HepG2 (cell line): ENCODE results near the gene MISP3. TPM values are rescaled to one million over a fixed set of nuclear protein-coding genes. Genes with fewer than 3 reads are reported as not detected.

Experiments
- HNF4G ChIP-seq, 2 experiments: sonication (generic) in 1 of 2; formaldehyde crosslinking in 1 of 2; IDR thresholded peaks; 2 replicates each; pipeline versions ENCODE4 v1.4.0 to v1.6.1; 2011 to 2020; ENCODE audit warnings: borderline replicate concordance in 2 of 2, low read depth in 2 of 2, mild to moderate bottlenecking in 2 of 2, low read length in 1 of 2, missing genetic modification reagents in 1 of 2, moderate library complexity in 1 of 2
- ISX ChIP-seq: sonication (generic); formaldehyde crosslinking; conservative IDR thresholded peaks from 2 replicates; pipeline ENCODE4 v1.5.0; 2020; ENCODE audit warnings: missing genetic modification reagents
- KAT8 ChIP-seq: IDR thresholded peaks from 2 replicates; pipeline ENCODE4 v1.6.1; 2016; ENCODE audit warnings: missing genetic modification reagents, missing compliant biosample characterization
- NCOA5 ChIP-seq: sonication (generic); formaldehyde crosslinking; IDR thresholded peaks from 2 replicates; pipeline ENCODE4 v1.4.0; 2020; ENCODE audit warnings: missing genetic modification reagents
- SIX4 ChIP-seq: sonication (generic); formaldehyde crosslinking; IDR thresholded peaks from 2 replicates; pipeline ENCODE4 v1.4.0; 2020; ENCODE audit warnings: missing genetic modification reagents
- SRSF1 ChIP-seq: fragments of 200-400 bp; formaldehyde crosslinking; optimal IDR thresholded peaks from 2 replicates; pipeline ENCODE3; 2017; ENCODE audit warnings: mild to moderate bottlenecking, low read depth, low read length, moderate library complexity
- TRIM24 ChIP-seq: sonication (generic); formaldehyde crosslinking; IDR thresholded peaks from 2 replicates; pipeline ENCODE4 v1.8.0; 2022; ENCODE audit warnings: mild to moderate bottlenecking, missing genetic modification reagents
- ZNF17 ChIP-seq: sonication (generic); formaldehyde crosslinking; IDR thresholded peaks from 2 replicates; pipeline ENCODE4 v1.5.0; 2020; ENCODE audit warnings: mild to moderate bottlenecking, missing genetic modification reagents
- ZNF780A ChIP-seq: sonication (generic); formaldehyde crosslinking; IDR thresholded peaks from 2 replicates; pipeline ENCODE4 v1.8.0; 2022; ENCODE audit warnings: mild to moderate bottlenecking, missing genetic modification reagents, moderate library complexity
- polyA plus RNA-seq, 8 experiments: library from polyadenylated mRNA; depleted of rRNA in 3 of 8; stranded (reverse) in 7 of 8; unstranded in 1 of 8; fragments of >200 nt; fragmentation: Illumina TruSeq in 4 of 8; extraction: Trizol in 4 of 8; gene quantifications; 2 replicates each; pipeline versions ENCODE4 v1.2.1 to v1.2.3, GENCODE V29; 2011 to 2016; ENCODE audit warnings: low read depth in 4 of 8, missing spikeins in 1 of 8, mixed read lengths in 1 of 8; ENCODE audit not compliant: insufficient read depth in 1 of 8
- total RNA-seq, 5 experiments: library from RNA; depleted of rRNA; stranded (reverse); fragments of >200 nt; fragmentation: Illumina TruSeq; extraction: Trizol; gene quantifications; 2 replicates each; pipeline ENCODE4 v1.2.3, GENCODE V29; 2016; ENCODE audit warnings: low read depth in 1 of 5
- TF ChIP-seq, protein P1 (sequence below): sonication (generic); formaldehyde crosslinking; IDR thresholded peaks from 2 replicates; pipeline ENCODE4 v1.4.0; 2020; ENCODE audit warnings: missing genetic modification reagents, borderline replicate concordance

MISP3 gene
- total and polyA plus RNA-seq, 2 of the 13 experiments (the other 11 are each of a cell fraction or from before 2014, with no cell fraction given), result 2.5 to 5.4 TPM

DNA sequence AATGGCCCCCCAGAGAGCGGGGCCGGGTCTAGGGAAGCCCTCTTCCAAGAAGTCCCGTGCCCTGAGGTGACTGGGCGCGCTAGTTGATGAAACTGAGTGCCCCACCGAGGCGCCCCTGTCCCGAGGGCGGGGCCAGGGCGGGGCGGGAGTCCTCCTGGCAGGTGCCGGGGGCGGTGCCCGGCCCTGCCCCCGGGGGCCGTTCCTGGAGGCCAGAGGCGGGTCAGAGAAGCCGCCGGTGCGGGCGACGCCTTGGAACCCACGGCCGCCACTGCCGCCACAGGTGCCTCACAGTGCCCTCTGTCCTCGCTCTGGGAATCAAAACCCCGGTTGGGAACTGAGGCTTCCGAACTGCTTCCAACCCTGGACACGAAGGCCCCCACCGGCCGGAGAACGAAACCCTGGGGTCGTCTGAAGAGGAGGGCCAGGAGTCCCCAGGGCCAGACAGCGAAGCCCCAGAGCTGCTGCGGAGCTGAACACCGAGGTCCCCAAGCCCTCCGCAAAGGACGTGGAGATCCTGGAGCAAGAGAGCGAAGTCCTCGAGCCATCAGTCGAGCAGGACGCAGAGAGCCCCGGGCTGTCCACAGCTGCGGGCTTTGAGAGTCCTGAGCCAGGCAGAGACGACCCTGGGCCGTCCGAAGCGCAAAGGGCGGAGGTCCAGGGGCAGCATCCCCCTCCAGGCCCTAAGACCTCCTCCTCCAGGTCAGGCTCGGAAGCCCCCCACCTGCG, at the start of gene MISP3 (continued):
- peak; percentile 48; the same call in 1 of the 2 replicates for TF ChIP-seq ZNF780A (CRISPR knock-in tag)
- peak; percentile 19 for TF ChIP-seq SRSF1
- TF ChIP-seq, protein P1, sequence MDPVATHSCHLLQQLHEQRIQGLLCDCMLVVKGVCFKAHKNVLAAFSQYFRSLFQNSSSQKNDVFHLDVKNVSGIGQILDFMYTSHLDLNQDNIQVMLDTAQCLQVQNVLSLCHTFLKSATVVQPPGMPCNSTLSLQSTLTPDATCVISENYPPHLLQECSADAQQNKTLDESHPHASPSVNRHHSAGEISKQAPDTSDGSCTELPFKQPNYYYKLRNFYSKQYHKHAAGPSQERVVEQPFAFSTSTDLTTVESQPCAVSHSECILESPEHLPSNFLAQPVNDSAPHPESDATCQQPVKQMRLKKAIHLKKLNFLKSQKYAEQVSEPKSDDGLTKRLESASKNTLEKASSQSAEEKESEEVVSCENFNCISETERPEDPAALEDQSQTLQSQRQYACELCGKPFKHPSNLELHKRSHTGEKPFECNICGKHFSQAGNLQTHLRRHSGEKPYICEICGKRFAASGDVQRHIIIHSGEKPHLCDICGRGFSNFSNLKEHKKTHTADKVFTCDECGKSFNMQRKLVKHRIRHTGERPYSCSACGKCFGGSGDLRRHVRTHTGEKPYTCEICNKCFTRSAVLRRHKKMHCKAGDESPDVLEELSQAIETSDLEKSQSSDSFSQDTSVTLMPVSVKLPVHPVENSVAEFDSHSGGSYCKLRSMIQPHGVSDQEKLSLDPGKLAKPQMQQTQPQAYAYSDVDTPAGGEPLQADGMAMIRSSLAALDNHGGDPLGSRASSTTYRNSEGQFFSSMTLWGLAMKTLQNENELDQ (CRISPR knock-in tag), result no peak
- TF ChIP-seq ZNF17 (CRISPR knock-in tag), result no peak
- TF ChIP-seq KAT8 (CRISPR knock-in tag), result no peak
- TF ChIP-seq SIX4, result no peak
- TF ChIP-seq ISX, result no peak
- no peak for TF ChIP-seq NCOA5
- TF ChIP-seq HNF4G (IDR thresholded peaks at IDR 0.05; ENCODE audit: borderline replicate concordance, low read depth, low read length), result no peak
- TF ChIP-seq HNF4G (CRISPR knock-in tag; IDR thresholded peaks at IDR 0.05; ENCODE audit: borderline replicate concordance, low read depth), result no peak
- TF ChIP-seq TRIM24 (CRISPR knock-in tag), result no peak
